Measurements from ENCODE around the gene DUSP22.

Gene DUSP22

DNA sequence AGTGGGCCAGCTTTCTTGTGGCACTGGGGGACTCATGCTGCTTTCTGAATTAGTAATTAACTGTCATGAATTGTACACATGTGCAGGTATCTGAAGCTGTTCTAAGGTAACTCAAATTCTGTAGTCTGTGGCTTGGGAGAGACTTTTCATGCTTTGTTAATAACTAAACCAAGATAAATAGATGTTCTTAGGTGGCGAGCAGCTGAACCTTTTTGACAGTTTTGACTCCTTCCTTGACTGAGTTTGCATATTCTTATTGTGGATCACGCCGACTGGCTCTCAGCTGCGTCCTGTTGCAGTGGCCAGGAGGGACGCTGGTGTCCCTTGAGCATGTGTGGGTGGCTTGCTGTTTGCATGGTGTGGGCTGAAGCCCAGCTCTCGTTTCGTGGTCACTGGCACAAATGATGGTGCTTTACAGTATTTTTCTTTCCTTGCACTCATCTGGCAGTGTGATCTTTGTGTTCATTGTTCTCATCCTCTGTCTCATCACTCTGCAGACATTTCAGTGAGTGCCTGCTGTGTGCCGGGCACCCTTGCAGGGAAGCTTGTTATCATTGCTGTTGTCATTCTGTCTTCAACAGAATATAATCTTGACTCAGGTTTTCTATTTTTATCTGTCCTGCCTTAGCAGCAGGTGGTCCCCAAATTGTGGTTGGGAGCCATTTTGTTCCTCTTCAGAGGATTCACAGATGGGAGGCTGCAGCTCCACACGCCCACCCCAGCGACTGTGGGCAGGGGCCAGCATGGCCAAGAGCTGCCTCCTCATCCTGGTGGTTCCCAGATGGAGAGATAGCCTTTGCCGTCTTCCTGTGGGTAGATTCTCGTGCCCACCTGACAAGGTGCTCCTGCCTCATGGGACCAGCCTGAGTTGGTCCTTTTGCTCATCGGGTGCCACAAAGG is 39.6 kb downstream of the DUSP22 start:
- no peaks in the 10 kb centered on the region for H3K36me3 Mint-ChIP-seq (ENCODE audit: low read depth)
- TF ChIP-seq, protein P1, sequence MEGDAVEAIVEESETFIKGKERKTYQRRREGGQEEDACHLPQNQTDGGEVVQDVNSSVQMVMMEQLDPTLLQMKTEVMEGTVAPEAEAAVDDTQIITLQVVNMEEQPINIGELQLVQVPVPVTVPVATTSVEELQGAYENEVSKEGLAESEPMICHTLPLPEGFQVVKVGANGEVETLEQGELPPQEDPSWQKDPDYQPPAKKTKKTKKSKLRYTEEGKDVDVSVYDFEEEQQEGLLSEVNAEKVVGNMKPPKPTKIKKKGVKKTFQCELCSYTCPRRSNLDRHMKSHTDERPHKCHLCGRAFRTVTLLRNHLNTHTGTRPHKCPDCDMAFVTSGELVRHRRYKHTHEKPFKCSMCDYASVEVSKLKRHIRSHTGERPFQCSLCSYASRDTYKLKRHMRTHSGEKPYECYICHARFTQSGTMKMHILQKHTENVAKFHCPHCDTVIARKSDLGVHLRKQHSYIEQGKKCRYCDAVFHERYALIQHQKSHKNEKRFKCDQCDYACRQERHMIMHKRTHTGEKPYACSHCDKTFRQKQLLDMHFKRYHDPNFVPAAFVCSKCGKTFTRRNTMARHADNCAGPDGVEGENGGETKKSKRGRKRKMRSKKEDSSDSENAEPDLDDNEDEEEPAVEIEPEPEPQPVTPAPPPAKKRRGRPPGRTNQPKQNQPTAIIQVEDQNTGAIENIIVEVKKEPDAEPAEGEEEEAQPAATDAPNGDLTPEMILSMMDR (IDR thresholded peaks at IDR 0.05) = no peak

DNA sequence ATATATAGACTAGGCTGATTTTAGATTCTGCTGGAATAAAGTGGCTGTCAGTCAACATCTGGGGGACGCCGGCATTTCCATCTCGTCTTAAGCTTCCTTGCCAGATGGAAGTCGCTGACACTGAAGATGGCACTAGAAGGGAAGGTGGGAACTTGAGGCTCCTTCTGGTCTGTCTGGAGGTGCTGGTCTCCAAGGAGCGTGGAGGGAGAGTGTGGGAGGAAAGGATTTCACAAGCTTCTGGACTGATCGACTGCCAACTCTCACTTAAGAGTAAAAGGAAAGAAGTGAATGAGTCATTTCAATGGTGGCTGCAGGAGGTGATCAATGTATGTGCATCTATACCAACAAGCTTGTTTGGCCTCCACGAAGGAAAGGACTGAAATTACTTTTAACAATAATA is 40.4 kb downstream of the DUSP22 start:
- peaks cover 7% of the 10 kb centered on the region for H3K4me1 Mint-ChIP-seq
- no peak overlapping the region for H3K4me3 Mint-ChIP-seq
- no peak overlapping the region for H3K27ac Mint-ChIP-seq
- TF ChIP-seq, protein P1 (IDR thresholded peaks at IDR 0.05) = no peak
- H3K9me3 Mint-ChIP-seq = peaks cover 17% of the 10 kb centered on the region
- H3K27me3 Mint-ChIP-seq (ENCODE audit: low read depth, poor library complexity) = no peaks in the 10 kb centered on the region
- H3K36me3 Mint-ChIP-seq (ENCODE audit: low read depth) = no peaks in the 10 kb centered on the region
- DNase-seq = no peak

More for the DNA sequence above, 39.6 kb downstream of the DUSP22 start:
- no peaks in the 10 kb centered on the region for H3K27me3 Mint-ChIP-seq (ENCODE audit: low read depth, poor library complexity)
- DNase-seq = no peak
- H3K9me3 Mint-ChIP-seq = peaks cover 12% of the 10 kb centered on the region
- no peak overlapping the region for H3K27ac Mint-ChIP-seq
- peaks cover 10% of the 10 kb centered on the region for H3K4me1 Mint-ChIP-seq
- no peak overlapping the region for H3K4me3 Mint-ChIP-seq

DNA sequence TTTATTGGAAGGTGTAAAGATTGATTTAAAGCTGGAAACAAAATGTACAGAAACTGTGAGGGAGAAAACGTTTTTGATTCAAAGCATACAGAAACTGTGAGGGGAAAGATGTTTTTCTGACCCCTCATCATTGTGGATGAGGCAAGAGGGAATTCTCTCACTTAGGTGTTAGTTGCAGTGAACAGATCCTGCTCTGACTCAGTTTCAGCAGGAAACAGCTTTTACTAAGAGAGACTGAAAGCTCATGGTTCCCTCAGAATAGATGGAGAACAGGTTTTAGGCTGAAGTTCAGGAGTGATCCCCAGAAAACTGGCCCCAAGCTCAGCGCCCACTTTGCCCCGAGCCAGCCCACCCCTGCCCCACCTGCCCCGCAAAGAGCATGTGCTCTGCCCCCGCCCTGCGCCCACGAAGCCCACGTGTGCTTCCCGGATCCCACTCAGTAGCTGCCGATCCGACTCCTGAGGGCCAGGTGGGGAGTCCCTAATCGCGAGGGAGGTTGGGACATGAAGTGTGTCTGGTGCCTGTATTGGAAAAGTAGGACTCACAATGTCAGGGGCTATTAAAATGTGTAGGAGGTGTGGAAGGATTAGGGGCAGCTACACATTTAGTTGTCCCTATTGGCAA is 41.2 kb downstream of the DUSP22 start:
- Mint-ChIP-seq H3K9me3 (peaks cover 22% of the 10 kb centered on the region), H3K4me3 (no peak overlapping the region)

DNA sequence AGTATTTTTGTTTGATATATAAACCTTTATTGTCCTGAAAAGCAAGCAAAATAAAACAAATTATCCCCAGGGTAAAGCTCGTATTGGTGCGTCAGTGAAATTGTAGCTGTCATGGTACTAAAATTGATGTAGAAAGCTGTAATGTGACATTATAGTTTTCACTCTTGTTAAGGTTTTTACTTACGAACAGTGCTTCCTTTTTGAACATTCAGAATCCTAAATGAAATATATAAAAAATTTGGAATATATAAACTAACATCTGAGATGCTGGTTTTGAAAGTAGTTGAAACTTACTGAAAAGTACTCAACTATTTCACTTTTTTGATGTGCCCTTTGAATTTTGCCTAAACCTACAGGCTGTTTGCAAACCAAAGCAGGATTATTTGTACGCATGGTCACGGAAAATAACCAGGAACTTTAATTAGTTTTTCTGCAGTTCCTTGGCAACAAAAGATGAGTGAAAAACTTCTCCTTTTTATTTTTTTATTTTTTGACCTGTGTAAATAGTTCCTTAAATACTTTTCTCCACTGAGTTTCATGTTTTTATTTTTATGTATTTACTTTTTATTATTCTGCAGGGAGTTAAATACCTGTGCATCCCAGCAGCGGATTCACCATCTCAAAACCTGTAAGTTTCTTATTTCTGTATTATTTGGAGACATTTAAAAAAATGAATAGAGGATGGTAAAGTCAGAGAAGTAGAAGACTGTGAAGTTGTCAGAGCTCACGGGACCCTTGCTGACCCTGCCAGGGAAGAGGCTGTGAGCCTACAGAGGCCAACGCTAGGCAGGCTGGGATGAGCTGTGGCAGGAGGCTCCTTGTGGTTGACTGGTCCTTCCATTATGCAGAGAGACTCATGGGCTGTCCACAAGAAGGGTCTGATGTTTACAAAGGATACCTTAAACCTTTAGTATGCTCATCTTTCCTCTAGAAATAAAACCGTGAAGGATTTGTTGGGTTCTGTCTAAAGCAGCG is 42.5 kb downstream of the DUSP22 start:
- no peak for DNase-seq
- Mint-ChIP-seq H3K4me1 (peaks cover 16% of the 10 kb centered on the region), H3K4me3 (no peak overlapping the region), H3K27ac (no peak overlapping the region), H3K27me3 (ENCODE audit: low read depth, poor library complexity) (no peaks in the 10 kb centered on the region), H3K36me3 (ENCODE audit: low read depth) (no peaks in the 10 kb centered on the region), H3K9me3 (peaks cover 34% of the 10 kb centered on the region)
- TF ChIP-seq, protein P1 (IDR thresholded peaks at IDR 0.05) = no peak

More for the DNA sequence above, 41.2 kb downstream of the DUSP22 start:
- DNase-seq = no peak
- no peaks in the 10 kb centered on the region for H3K27me3 Mint-ChIP-seq (ENCODE audit: low read depth, poor library complexity)
- no peaks in the 10 kb centered on the region for H3K36me3 Mint-ChIP-seq (ENCODE audit: low read depth)
- H3K27ac Mint-ChIP-seq = no peak overlapping the region
- TF ChIP-seq, protein P1 (IDR thresholded peaks at IDR 0.05) = no peak
- peaks cover 11% of the 10 kb centered on the region for H3K4me1 Mint-ChIP-seq

DNA sequence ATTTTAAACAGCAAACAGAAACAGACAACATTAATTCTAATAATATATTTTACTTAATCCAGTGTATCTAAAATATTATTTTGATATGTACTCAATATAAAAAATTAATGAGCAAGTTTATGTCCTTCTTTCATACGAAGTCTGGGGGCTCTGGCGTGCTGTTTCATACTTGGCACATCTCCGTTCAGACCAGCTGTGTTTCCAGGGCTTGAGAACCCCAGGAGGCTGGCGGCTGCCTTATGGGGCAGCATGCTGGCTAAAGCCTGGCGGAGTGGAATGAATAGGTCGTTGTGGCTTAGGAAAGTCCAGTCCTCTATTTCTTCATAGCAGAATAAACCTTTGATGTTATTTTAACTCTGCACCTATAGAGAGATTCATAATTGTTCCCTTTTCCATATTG is 43.3 kb downstream of the DUSP22 start:
- Mint-ChIP-seq H3K9me3 (peaks cover 40% of the 10 kb centered on the region), H3K4me1 (peaks cover 16% of the 10 kb centered on the region), H3K4me3 (no peak overlapping the region), H3K27ac (no peak overlapping the region), H3K27me3 (ENCODE audit: low read depth, poor library complexity) (no peaks in the 10 kb centered on the region), H3K36me3 (ENCODE audit: low read depth) (peaks cover under 1% of the 10 kb centered on the region)
- DNase-seq = no peak
- TF ChIP-seq, protein P1 (IDR thresholded peaks at IDR 0.05) = no peak

All from nephron progenitor cell (in vitro differentiated cells).